Measurements from ENCODE around the gene TIMP4.

TIMP4 gene

DNA sequence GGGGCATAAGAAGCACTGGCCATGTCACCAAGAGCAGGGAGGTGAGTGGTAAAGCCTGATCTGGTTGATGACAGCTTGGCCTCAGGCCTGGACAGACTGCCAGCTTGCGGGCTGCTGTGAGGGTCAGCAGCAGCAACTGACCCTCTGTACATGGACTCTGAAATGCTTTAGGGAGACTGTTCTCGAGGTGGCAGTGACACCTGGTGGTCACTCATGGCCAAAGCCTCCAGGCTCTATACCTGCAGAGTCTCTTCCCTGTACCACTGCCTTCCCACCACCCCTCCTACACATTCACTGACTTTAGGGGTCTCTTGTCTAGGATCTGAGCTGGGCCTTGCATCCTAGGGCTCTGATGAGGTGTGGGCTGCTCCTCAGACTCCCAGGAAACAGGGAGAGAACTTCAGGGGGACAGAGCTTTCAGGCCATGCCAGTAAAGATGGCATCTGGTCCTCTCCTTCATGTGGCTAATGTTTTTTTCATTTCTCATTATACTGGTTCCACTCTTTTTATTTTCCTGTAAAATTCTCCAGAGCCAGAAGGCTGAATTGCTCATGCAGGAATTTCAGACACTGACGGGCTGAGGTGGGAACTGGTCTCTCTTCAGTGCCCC is 17.2 kb upstream of the TIMP4 start:
- TF ChIP-seq, protein P1, sequence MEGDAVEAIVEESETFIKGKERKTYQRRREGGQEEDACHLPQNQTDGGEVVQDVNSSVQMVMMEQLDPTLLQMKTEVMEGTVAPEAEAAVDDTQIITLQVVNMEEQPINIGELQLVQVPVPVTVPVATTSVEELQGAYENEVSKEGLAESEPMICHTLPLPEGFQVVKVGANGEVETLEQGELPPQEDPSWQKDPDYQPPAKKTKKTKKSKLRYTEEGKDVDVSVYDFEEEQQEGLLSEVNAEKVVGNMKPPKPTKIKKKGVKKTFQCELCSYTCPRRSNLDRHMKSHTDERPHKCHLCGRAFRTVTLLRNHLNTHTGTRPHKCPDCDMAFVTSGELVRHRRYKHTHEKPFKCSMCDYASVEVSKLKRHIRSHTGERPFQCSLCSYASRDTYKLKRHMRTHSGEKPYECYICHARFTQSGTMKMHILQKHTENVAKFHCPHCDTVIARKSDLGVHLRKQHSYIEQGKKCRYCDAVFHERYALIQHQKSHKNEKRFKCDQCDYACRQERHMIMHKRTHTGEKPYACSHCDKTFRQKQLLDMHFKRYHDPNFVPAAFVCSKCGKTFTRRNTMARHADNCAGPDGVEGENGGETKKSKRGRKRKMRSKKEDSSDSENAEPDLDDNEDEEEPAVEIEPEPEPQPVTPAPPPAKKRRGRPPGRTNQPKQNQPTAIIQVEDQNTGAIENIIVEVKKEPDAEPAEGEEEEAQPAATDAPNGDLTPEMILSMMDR (IDR thresholded peaks at IDR 0.05; ENCODE audit: low read depth, low read length, missing control alignments) = peak; percentile 92
- in situ Hi-C loops (cut with HindIII; ENCODE audit: low pct_ligation_motif_present, low sequenced_read_pairs) = loop anchor here (25.0 kb wide), 1 partner anchor 286 kb away; no protein-coding TSS in a partner anchor
- H3K4me3 ChIP-seq (ENCODE audit: low read depth, low read length) = no peak overlapping the region
- DNase-seq = peak; percentile 38
- H3K27me3 ChIP-seq (replicated peaks) = no peaks in the 10 kb centered on the region
- H3K36me3 ChIP-seq (replicated peaks) = no peaks in the 10 kb centered on the region
- no peak overlapping the region for H3K27ac ChIP-seq

DNA sequence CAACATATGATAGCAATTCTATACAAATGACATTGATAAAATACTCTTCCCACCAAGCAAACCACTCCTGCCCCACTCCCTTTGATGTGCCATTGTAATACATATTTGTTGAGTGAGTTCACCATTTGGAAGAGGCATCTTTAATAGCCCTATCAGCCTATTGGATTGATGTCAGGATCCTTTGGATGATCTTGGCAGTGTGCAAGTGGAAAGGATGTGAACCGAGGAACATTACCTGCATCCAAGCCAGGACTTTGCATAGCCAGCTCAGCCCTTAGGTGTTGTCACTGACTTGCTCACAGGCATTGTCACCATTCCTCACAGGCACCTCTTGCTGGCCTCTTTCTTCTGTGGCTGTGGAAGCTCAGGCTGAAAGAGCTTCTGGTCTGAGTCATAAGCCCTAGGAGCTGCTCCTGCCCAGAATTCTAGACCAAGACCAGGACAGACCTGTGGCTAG is 16.5 kb upstream of the TIMP4 start:
- in situ Hi-C loops (cut with HindIII; ENCODE audit: low pct_ligation_motif_present, low sequenced_read_pairs) = loop anchor here (25.0 kb wide), 1 partner anchor 287 kb away; no protein-coding TSS in a partner anchor

DNA sequence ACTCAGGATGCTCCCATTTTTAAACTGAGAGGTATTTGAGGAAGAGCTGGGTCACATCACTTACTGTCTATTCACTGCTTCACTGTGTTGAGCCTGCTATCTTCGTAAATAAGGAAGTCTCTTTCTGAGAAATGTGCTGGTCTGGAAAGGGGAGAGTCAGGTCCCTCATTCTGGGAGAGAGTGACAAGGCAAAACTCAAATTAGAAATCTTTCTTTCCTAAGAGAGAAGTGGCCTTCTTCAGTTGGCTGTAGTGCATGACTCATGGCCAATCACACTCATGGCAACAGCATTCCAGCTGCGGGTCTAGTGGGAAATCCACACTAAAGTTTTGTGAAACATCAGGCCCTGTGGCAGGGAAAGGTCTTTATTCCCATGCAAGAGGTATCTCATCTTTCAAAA is 11.5 kb upstream of the TIMP4 start:
- no peaks in the 10 kb centered on the region for H3K36me3 ChIP-seq (replicated peaks)
- DNase-seq = peak; percentile 51
- TF ChIP-seq, protein P1 (IDR thresholded peaks at IDR 0.05; ENCODE audit: low read depth, low read length, missing control alignments) = no peak
- H3K4me3 ChIP-seq (ENCODE audit: low read depth, low read length) = no peak overlapping the region
- in situ Hi-C loops (cut with HindIII; ENCODE audit: low pct_ligation_motif_present, low sequenced_read_pairs) = no loop called here
- no peak overlapping the region for H3K27ac ChIP-seq
- no peaks in the 10 kb centered on the region for H3K27me3 ChIP-seq (replicated peaks)

More for the DNA sequence above, 16.5 kb upstream of the TIMP4 start:
- Histone ChIP-seq H3K4me3 (ENCODE audit: low read depth, low read length) (no peak overlapping the region), H3K36me3 (replicated peaks) (no peaks in the 10 kb centered on the region), H3K27ac (no peak overlapping the region), H3K27me3 (replicated peaks) (no peaks in the 10 kb centered on the region)
- TF ChIP-seq, protein P1 (IDR thresholded peaks at IDR 0.05; ENCODE audit: low read depth, low read length, missing control alignments) = no peak
- DNase-seq = peak; percentile 19

DNA sequence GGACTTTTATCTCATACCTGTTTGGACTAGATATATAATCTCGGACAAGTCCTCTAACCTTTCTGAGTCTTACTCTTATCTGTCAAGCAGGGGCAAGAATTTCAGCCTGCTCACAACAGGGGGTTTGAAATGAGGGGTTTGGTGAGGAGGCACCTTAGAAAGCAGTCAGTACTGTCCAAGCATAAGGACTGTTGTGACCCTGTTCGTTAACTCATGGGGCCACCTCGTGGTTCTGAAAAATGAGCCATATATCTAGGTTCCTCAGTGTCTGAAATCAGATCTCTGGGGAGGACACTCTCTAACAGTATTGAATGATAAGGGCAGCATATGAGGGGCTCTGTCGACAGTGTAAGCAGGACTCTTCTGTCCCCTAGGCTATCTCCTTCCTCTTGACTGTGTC is 7.2 kb upstream of the TIMP4 start:
- H3K4me3 ChIP-seq (ENCODE audit: low read depth, low read length) = no peak overlapping the region
- DNase-seq = no peak
- in situ Hi-C loops (cut with HindIII; ENCODE audit: low pct_ligation_motif_present, low sequenced_read_pairs) = no loop called here
- H3K36me3 ChIP-seq (replicated peaks) = no peaks in the 10 kb centered on the region
- TF ChIP-seq, protein P1 (IDR thresholded peaks at IDR 0.05; ENCODE audit: low read depth, low read length, missing control alignments) = no peak
- H3K27me3 ChIP-seq (replicated peaks) = no peaks in the 10 kb centered on the region
- H3K27ac ChIP-seq = no peak overlapping the region

DNA sequence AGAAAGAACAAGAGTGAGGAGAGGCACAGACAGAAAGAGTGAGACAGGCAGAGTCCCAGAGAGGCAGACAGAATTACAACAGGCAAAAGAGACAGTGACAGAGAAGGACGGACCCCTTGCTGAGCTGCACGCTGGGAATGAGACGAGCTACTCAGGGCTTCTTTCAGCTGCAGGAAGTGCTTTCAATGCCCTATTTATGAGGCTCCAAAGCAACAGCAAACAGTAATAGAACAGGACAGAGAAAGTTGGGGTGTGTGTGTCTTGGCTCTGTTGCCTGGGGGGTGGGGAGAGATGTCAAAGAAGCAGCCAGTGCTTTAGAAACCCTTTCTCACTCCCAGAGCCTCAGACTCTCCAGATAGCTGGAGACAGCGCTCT is 502 bp upstream of the TIMP4 start:
- no peaks in the 10 kb centered on the region for H3K27me3 ChIP-seq (replicated peaks)
- H3K4me3 ChIP-seq (ENCODE audit: low read depth, low read length) = peak overlapping the region; percentile 51
- TF ChIP-seq, protein P1 (IDR thresholded peaks at IDR 0.05; ENCODE audit: low read depth, low read length, missing control alignments) = no peak
- peak; percentile 23 for DNase-seq
- H3K27ac ChIP-seq = no peak overlapping the region
- in situ Hi-C loops (cut with HindIII; ENCODE audit: low pct_ligation_motif_present, low sequenced_read_pairs) = no loop called here
- no peaks in the 10 kb centered on the region for H3K36me3 ChIP-seq (replicated peaks)

DNA sequence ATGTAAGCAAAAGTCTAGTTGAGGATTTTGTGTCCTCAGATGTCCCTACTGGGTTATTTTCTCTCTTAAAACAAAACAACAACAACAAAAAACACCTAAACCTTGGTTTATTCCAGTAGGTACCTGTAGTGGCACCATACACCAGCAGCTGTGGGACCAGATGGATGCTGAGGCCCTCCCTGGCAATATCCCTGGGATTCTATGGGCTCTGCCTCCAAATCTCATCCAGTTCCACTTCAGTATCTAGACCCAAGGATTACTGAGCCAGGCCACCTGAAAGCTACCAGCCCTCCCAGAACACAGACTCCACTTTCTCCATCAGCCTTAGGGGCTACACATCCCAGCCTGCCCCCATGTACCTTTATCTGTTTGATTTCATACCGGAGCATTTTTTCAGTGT is 1.7 kb downstream of the TIMP4 start:
- no peaks in the 10 kb centered on the region for H3K27me3 ChIP-seq (replicated peaks)
- TF ChIP-seq, protein P1 (IDR thresholded peaks at IDR 0.05; ENCODE audit: low read depth, low read length, missing control alignments) = no peak
- DNase-seq = no peak
- H3K36me3 ChIP-seq (replicated peaks) = no peaks in the 10 kb centered on the region
- in situ Hi-C loops (cut with HindIII; ENCODE audit: low pct_ligation_motif_present, low sequenced_read_pairs) = no loop called here
- H3K27ac ChIP-seq = no peak overlapping the region
- H3K4me3 ChIP-seq (ENCODE audit: low read depth, low read length) = no peak overlapping the region
